ENCODE data around the gene KLHL42.
"Not testable (repeated sequence)": the region's sequence is repeated elsewhere in the genome, so short reads cannot be mapped to it uniquely, and the experiment has no call there.

Gene KLHL42

DNA sequence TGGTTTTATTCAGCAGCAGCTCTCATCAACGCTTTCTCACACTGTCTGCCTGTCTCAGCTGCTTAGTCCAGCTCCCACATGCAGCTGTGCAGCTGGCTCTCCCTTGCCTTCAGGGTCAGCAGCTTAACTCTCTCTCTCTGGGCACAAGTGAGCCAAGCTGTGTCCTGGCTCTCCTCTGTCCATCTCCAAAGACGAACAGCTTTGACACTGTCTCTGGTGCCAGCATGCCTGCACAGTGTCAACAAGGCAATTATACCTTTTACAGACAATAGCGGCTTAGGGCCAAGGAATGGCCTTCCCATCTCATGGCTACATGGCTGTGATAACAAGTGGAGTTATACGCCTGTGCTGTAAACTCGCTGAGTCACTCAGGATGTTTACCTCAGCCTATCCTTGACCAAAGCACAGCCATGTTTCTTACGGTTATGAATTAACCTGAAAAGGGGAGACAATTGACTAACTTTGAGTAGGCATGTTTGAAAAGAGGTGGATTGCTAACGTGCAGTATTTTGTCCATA lies 38.4 kb downstream of the KLHL42 start:
- no peak for FAIRE-seq

- no peak for FAIRE-seq
Measured at GRCh38 chr12:27820564-27820963, 40.5 kb downstream of the KLHL42 start.

DNA sequence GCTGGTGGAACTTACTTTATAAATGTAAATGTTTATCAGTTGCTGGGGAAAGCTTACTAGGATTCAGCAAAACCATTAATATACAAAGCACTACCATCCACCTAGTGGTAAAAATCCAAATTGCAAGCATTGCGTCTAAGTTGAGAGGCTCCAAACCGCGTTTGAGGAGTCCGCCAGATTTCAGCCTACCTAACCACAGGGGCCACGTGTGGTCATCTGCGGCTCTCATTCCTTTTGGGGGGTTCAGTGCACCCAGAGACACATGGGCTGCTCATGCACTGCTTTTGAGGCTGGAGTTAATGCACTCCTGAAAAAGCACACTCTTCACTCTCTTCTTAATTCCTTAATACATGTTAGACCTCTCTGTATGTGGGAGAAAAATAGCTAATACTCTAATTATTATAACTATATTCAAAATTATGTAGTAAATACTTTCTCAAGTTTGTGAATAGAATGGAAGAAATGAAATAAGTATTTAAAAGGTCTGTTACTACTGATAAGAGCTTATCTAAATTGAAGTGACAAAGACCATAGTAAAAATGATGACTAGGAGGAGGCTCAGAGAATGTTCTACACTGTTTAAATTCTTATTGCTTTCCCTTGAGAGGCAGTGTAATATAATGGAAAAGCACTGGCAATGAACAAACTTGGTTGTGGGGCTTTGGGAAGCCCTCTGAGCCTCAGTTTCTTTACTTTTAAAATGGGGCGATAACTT lies 41.4 kb downstream of the KLHL42 start:
- FAIRE-seq = no peak

GRCh38 chr12:27822076-27822712 lies 42.2 kb downstream of the KLHL42 start:
- no peak for FAIRE-seq

DNA sequence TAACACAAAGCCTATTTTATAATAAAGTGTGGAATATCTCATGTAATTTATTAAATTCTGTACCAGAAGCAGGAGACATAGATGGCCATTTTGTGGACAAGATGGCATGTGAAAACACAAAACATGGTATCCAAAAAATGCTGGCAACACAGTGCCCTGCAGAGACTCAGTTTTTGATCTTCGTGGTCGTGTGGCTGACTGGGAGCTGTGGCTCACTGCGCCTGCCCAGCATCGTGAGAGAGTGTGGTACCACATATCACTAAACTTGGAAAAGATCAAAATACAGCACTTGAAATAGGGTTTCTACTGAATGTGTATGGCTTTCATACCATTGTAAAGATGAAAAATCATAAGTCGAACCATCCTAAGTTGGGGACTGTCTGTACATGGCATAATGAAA lies 43.0 kb downstream of the KLHL42 start:
- no peak for FAIRE-seq

GRCh38 chr12:27824126-27824842 lies 44.3 kb downstream of the KLHL42 start:
- FAIRE-seq = no peak

DNA sequence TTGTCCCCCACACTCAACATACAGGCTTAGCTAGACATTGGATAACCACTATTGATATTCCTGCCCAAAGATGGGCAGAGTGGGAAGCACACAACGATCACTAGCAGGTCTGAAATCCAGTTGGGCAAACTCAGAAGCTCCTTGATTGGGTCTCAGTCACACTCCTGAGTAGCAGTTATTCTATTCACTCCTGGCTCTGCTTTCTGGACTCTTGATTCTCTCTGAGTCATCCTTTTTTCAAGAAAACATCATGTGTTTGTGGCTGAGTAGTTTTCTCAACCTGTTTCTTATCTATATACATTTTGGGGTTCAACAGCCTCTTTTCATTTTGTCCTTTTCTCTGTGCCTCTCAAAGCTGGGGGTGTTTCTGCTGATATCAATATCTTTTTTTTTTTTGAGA lies 46.0 kb downstream of the KLHL42 start:
- no peak for FAIRE-seq

GRCh38 chr12:27828196-27828595 lies 48.2 kb downstream of the KLHL42 start:
- FAIRE-seq = no peak

GRCh38 chr12:27838543-27839185 lies 58.6 kb downstream of the KLHL42 start:
- no peak for FAIRE-seq

- FAIRE-seq = no peak
Measured at GRCh38 chr12:27840229-27840999, 60.4 kb downstream of the KLHL42 start.

DNA sequence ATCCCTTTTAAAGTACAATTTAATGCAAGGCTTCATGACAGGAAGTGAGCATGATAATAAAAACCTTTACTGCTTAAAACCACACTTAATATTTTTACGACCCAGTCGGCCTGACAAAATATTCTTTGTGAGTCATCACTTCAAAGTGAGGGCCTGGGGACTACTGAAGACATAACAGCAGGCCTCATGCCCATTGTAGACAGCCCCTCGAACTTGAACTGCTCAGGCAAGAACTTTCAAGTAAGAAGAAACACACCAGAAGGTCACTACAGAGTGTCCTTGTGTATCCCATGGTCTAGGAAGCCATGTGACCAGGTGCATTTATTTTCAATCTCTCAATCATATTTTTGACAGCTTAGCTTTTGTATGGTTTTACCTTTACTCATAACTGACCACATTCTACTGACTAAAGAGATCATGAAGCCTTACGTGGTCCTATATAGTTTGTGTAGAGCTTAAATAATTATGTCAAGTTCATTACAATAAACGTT lies 61.4 kb downstream of the KLHL42 start:
- FAIRE-seq = peak; percentile 21

DNA sequence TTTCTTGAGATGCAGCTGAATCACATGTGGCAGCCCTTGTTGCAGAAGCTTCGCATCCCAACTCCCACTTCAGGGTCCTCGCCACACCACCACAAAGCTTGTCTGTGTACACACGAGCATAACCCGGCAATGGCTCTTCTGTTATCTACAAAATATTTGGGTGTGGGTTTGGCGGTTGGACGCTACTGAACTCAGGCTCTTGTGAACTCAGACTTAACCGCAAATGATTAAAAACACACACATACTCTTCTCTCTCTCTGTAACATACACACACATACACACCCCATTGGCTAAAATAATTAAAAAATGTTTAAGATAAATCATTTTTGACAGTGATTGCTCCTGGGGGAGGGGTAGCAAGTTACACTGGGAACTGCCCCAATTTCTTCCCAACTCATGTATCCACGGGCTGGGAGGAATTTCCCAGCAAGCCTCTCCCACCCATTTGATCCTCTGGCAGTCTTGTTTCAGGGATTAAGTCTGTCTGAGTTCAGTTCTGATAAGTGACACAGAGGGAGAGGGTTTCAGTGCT lies 63.7 kb downstream of the KLHL42 start:
- FAIRE-seq = no peak

DNA sequence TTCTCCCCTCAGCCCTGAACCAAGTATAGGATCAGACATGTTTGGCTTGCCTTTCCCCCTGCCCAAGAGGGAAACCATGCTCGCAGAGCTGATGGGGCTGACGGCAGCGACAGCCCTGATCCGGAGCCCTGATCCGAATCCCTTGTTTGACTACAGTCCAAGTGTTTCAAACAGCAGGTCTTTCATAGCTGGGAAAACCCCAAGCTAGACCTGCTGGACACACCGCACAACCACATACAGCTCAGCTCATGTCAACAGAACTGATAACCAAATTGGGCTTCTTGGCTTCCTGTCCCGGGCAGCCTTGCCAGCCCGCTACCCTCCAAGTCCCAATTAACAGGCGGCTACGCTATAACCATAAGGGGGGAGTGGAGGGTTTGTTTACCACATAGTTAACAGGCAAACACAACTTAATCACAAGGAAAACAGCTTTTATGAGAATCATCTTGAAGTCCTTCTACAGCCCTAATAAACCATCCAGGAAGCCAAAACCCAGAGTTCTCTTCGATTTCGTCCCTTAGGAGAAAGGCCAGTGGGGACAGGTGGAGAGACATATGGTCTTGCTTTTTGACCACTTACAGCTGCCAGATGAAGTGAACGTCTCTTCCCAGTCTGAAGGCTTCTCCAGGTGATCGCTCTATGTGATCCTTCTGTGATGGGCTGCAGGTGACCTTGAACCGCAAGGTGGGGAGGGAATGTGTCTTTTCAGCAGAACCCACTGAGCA lies 64.5 kb downstream of the KLHL42 start:
- no peak for FAIRE-seq

DNA sequence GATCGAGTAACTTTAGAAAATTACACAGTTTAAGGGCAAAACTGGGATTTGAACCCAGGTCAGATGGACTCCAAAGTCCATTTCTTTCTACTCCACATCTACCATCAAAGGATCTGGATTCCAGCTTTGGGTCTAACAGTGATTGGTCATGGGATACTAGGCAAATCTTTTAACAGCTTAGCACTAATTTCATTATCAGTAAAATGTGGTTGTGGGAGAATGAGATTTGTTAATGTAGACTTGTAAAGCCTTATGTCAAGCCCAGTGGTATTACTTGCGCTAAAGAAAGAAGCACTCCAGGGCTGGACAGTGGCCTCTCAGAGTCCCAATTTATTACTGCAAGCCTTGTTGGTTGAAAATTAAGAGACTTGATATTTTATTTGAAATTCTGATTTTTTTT lies 65.2 kb downstream of the KLHL42 start:
- FAIRE-seq = no peak

DNA sequence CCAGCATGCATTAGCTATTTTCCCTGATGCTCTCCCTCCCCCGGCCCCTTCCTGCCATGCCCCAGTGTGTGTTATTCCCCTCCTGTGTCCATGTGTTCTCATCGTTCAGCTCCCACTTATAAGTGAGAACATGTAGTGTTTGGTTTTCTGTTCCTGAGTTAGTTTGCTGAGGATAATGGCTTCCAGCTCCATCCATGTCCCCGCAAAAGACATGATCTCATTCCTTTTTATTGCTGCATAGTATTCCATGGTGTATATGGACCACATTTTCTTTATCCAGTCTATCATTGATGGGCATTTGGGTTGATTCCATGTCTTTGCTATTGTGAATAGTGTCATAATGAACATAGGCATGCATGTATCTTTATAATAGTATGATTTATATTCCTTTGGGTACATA lies 65.7 kb downstream of the KLHL42 start:
- not testable (repeated sequence) for FAIRE-seq

DNA sequence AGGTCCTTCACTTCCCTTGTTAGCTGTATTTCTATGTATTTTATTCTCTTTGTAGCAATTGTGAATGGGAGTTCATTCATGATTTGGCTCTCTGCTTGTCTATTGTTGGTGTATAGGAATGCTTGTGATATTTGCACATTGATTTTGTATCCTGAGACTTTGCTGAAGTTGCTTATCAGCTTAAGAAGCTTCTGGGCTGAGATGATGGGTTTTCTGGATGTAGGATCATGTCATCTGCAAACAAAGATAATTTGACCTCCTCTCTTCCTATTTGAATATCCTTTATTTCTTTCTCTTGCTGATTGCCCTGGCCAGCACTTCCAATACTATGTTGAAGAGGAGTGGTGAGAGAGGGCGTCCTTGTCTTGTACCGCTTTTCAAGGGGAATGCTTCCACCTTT lies 67.3 kb downstream of the KLHL42 start:
- FAIRE-seq = not testable (repeated sequence)

DNA sequence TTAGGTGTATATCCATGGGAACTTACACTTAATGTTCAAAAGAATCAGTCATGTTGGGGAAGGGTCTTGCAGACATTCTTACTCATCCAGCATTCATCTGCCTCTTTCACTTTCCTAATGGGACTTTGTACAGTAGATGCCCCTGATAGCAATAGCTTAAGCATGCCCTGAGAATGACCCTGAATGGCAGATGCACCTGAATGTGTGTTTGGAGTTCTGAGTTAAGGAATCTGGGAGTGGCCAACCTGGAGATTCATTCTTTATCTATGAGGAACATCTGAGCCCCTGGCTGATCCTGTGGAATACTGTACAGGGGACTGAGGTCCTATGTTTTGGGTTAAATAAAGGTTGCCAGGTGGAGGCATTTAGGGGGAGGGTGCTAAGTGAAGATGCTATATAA lies 71.3 kb downstream of the KLHL42 start:
- FAIRE-seq = no peak

GRCh38 chr12:27852117-27852516 lies 72.1 kb downstream of the KLHL42 start:
- FAIRE-seq = no peak
